ENCODE data around the gene CD180.
"Not testable (repeated sequence)": the region's sequence is repeated elsewhere in the genome, so short reads cannot be mapped to it uniquely, and the experiment has no call there.

The CD180 gene

DNA sequence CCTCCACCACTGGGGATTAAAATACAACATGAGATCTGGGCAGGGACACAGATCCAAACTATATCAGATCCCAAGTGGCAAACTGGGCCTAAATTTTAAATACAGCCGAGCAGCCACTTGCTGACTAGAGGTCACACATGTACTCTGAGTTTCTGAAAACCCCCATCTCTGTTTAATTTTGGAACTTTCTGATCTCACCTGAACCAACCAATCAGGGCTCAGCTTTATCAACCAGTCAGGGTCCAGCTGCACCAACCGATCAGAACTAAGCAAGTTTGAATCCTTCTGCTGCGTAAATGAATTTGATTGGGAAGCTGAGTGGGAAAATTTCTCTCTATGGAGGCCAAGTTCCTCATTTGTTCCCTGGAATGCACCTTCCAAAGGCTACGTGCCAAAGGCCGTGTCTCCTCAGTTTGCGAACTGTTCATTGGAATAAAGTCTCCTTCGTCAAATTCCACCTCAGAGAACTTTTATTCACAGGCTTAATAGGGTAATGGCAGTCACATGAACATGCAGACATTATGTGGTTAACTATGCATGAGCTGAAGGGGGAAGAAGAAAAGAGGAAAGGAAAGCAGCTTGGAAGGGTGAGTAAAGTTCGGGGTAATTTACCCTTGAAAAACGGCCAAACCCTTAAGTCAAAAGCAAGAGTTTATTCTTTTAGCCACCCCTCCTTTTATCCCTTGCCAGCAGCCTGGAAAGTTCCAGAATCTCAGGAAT is 3.7 kb downstream of the CD180 start:
- intact Hi-C loops (cut with DNase I): no loop called here
- DNase-seq: no peak

- intact Hi-C loops (cut with DNase I): no loop called here
- DNase-seq: no peak
Measured at GRCh38 chr5:67190861-67191260, 5.7 kb downstream of the CD180 start.

GRCh38 chr5:67190410-67190809 is 6.2 kb downstream of the CD180 start:
- no peak for DNase-seq
- intact Hi-C loops (cut with DNase I): no loop called here

DNA sequence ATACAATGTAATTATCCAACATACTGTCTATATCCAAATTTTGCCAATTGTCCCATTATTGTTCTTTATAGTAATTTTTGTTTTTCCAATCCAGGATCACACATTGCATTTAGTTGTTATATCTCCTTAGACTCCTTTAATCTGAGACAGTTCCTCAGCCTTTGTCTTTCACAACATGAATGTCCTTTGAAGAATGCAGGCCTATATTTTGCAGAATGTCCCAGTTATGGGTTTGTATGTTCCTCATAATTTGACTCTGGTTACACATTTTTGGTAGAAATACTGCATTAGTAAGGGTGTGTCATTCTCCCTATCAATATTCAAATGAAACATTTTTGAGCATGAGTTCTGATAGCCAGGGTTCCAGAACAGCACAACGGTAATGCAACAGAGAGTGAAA is 6.7 kb downstream of the CD180 start:
- DNase-seq: no peak
- intact Hi-C loops (cut with DNase I): no loop called here

DNA sequence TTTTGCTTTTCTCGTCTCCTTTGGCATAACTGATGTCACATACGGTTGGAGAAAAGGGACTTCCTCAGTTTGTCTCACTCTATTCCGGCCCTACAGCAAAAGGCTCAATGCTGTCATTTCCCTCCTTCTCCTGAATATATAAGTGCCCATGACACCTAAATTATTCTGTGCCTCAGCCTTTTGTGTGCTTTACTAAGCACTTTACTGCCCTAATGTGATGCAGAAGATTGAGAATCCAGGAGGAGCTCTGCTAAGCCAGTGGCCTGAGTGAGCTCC is 7.6 kb downstream of the CD180 start:
- DNase-seq: no peak
- intact Hi-C loops (cut with DNase I): no loop called here

GRCh38 chr5:67188274-67189078 is 8.1 kb downstream of the CD180 start:
- intact Hi-C loops (cut with DNase I): no loop called here
- no peak for DNase-seq

DNA sequence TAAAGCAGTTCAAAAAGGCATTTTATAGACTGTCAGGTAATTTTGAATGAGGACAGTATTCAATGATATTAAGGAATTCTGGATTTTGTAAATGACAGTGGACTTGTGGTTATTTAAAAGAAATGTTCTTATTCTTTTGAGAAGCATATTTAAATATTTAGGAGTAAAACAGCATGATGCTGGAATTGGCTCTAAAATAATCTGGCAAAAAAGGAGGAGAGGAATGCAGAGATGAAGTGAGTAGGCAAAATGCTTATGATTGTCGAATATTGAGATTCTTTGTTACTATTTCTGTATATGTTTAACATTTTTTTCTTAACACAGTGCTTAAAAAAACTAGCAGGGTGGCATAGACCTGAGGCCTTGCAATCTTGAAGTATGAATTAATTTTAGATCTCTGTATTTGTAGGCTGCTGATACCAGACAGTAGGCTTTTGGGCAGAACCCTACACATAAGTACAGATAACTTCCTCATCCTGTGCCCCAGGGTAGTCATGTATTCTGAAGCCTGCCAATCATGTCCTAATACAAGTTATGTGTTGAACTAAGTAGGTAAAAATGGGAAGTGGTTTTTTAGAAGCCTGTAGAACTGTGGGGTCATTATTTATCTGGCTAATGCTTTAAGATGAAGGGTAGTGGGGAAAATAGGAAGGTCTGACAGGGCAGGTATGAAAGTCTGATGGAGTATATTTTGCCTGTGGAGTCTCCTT is 9.4 kb downstream of the CD180 start:
- intact Hi-C loops (cut with DNase I): no loop called here
- no peak for DNase-seq

DNA sequence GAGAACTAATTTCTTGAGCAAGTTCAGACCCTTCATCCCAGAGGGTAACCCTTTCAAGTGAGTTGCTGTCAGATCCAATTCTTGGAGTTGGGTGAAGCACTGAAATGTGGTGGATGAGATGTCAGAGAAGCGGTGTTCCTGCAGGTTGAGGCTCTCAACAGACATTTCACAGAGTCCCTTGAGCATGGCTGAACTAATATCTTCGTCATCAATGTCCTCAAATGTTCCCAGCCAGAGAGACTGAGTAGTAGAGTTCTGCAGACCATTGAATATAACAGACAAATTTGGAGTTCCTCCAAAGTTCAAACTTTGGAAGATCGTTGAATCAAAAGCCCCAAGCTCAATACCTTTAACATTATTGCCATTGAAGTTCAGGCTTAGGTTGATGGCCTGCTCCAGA is 12.7 kb downstream of the CD180 start:
- DNase-seq: no peak
- intact Hi-C loops (cut with DNase I): no loop called here

GRCh38 chr5:67182301-67182790 is 14.3 kb downstream of the CD180 start:
- intact Hi-C loops (cut with DNase I): no loop called here
- DNase-seq: peak in 3 of 10 donors; percentile 45 to 84 (median 82)

GRCh38 chr5:67181648-67182221 is 14.9 kb downstream of the CD180 start:
- DNase-seq: no peak

DNA sequence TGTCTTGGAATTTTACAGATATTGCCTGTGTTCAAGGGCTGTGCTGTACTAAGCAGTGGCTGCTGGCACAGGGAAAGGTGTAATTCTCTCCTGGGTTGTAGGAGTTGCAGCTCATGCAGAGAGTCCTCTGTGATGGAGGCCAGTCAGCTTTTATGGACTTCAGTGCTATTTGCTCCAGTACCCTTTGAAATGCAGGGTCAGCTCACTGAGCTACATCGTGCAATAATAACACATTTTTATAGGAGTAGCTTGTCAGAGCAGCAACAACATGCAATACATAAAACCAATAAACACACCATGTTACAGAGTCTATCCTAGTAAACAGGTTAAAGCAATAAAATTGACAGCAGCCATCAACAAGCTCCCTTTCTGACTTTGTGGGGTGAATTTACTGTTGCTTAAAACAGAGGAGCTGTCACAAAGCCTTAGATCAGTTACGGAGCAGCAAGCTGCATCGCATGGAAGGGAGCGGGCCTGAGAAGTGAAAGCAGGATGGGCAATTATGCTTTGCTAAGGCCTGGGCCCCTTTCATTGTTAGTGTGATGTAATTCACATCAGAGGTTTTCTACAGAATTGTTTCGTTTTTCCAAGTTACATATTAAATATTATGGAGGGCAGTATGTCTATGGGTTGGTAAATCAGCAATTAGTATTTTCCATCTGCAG is 16.8 kb downstream of the CD180 start:
- DNase-seq: no peak
- intact Hi-C loops (cut with DNase I): no loop called here

More at GRCh38 chr5:67181648-67182221, 14.9 kb downstream of the CD180 start:
- intact Hi-C loops (cut with DNase I): no loop called here

DNA sequence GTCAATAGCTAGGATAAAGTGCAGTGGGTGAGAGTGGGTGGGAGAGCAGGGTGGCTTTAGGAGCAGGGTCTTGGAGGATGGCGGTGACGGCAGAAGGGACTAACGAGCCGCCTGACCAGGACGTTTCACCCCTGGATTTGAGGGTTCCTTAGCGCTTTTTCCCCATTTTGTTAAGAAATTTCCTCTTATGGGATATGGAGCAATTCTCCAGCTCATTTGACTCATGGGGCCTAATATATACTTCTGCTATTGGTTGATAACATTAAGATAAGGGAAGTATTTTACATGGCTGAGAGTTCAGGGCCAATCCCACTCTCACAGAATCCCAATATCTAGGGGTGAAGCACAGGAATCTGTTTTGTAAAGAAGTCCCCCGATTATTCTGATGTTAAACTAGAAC is 17.6 kb downstream of the CD180 start:
- intact Hi-C loops (cut with DNase I): no loop called here
- DNase-seq: no peak

DNA sequence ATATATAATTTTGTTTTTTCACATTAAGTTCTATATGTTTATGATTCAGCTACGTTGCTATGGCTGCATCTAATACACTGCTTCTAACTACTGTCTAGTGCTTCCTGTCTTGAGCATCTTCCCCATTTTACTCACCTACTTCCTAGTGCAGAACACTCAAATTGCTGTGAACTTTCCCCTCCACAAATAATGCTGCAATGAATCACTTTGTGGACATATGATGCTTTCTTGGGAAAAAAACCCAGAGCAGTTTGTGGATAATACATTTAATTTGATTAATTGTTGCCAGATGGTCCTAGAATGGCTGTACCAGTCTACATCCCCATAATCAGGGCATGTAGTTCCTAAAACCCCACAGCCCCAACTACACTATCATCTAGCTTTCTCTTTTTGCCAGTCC is 18.5 kb downstream of the CD180 start:
- intact Hi-C loops (cut with DNase I): no loop called here
- no peak for DNase-seq

- DNase-seq: no peak
Measured at GRCh38 chr5:67176936-67177335, 19.7 kb downstream of the CD180 start.

GRCh38 chr5:67173959-67174358 is 22.6 kb downstream of the CD180 start:
- DNase-seq: no peak
- intact Hi-C loops (cut with DNase I): no loop called here

More at GRCh38 chr5:67176936-67177335, 19.7 kb downstream of the CD180 start:
- intact Hi-C loops (cut with DNase I): no loop called here

GRCh38 chr5:67173351-67173750 is 23.2 kb downstream of the CD180 start:
- intact Hi-C loops (cut with DNase I); DNase-seq: not testable (repeated sequence)

GRCh38 chr5:67170767-67171166 is 25.8 kb downstream of the CD180 start:
- intact Hi-C loops (cut with DNase I): no loop called here
- DNase-seq: no peak

- intact Hi-C loops (cut with DNase I): no loop called here
- no peak for DNase-seq
Measured at GRCh38 chr5:67168069-67168468, 28.5 kb downstream of the CD180 start.

GRCh38 chr5:67166460-67167285 is 29.9 kb downstream of the CD180 start:
- intact Hi-C loops (cut with DNase I): loop anchor here (2.0 kb wide), 1 partner anchor 42 kb away; no protein-coding TSS in a partner anchor
- peak in 3 of 10 donors; percentile 62 to 84 (median 69) for DNase-seq
